Measurements from ENCODE around the gene PRKCH.

The PRKCH gene

DNA sequence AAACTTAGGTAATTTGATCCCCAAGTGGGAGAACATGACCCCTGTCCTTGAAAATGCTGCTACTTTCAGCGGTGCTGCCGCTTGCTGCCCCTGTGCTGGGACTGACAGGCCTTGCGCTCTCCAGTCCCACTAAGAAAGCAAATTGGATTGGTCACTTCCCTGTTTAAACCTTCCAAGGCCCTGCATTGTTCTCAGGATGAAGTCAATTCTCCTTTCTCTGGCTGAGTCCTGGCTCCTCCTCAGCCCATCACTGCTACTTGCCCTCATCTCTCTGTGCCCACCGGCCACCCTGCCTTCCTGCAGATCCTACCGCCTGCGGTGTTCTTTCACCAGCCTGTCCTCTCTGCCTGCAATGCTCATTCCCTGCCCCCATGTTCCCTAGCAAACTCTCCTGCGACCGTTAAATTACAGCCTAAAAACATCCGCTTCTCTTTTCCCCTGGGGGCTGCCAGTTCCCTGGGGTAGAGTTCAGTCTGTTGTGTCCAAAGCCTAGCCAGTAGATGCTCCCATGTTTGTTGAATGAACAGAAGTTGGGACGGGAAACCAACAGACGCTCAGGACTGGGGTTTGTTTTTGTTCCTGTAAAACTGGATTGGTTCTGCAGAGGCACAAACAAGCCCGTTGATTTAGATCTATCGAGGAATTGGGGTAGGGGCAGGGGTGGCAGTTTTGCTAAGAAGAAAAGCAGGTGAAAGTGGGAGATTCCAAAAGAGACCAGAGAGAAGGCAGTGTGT, 246.6 kb downstream of the PRKCH start:
- peak overlapping the region; percentile 43 for H3K4me3 ChIP-seq (ENCODE audit: low read depth, low read length)
- TF ChIP-seq, protein P1, sequence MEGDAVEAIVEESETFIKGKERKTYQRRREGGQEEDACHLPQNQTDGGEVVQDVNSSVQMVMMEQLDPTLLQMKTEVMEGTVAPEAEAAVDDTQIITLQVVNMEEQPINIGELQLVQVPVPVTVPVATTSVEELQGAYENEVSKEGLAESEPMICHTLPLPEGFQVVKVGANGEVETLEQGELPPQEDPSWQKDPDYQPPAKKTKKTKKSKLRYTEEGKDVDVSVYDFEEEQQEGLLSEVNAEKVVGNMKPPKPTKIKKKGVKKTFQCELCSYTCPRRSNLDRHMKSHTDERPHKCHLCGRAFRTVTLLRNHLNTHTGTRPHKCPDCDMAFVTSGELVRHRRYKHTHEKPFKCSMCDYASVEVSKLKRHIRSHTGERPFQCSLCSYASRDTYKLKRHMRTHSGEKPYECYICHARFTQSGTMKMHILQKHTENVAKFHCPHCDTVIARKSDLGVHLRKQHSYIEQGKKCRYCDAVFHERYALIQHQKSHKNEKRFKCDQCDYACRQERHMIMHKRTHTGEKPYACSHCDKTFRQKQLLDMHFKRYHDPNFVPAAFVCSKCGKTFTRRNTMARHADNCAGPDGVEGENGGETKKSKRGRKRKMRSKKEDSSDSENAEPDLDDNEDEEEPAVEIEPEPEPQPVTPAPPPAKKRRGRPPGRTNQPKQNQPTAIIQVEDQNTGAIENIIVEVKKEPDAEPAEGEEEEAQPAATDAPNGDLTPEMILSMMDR (IDR thresholded peaks at IDR 0.05; ENCODE audit: borderline replicate concordance, insufficient read depth, low read depth, low read length): no peak

- TF ChIP-seq, protein P1 (IDR thresholded peaks at IDR 0.05; ENCODE audit: borderline replicate concordance, insufficient read depth, low read depth, low read length): no peak
- peak overlapping the region; percentile 43 for H3K4me3 ChIP-seq (ENCODE audit: low read depth, low read length)
Observed at GRCh38 chr14:61568572-61569011, 247.2 kb downstream of the PRKCH start.

- TF ChIP-seq, protein P1 (IDR thresholded peaks at IDR 0.05; ENCODE audit: borderline replicate concordance, insufficient read depth, low read depth, low read length): no peak
- H3K4me3 ChIP-seq (ENCODE audit: low read depth, low read length): no peak overlapping the region
Observed at GRCh38 chr14:61569308-61569707, 247.9 kb downstream of the PRKCH start.

DNA sequence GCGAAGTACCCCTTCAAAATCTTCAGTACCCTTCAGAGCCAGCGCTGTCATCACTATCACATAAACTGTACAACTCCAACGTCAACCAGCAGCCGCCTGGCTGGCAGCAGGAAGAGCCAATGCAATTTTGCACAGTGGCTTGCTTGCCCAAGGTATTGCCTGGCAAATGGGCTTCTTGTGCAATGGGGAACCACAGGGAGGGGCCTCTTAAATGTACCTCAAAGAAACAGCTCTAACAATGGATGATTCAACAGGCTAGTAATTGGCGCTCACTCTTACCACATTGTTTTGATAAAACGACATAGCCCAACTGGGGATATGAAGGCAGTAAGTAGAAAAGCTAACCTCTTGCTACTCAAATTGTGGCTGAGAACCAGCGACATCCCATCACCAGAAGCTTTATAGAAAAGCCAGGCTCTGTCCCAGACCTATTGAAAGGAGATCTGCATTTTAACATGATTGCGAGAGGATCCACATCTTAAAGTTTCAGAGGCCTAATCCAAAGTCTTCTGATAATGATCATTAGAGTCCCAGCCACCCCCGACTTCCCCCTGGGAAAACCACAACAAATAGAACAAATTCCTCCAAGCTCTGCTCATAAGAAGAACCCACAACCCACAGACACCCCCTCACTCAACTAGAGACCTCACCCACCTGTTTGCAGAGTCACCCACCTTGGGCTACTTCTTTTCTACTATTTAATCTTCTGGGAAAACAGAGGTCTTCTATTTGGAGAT, 248.6 kb downstream of the PRKCH start:
- TF ChIP-seq, protein P1 (IDR thresholded peaks at IDR 0.05; ENCODE audit: borderline replicate concordance, insufficient read depth, low read depth, low read length): no peak
- H3K4me3 ChIP-seq (ENCODE audit: low read depth, low read length): no peak overlapping the region

- TF ChIP-seq, protein P1 (IDR thresholded peaks at IDR 0.05; ENCODE audit: borderline replicate concordance, insufficient read depth, low read depth, low read length): no peak
Observed at GRCh38 chr14:61570549-61571290, 249.3 kb downstream of the PRKCH start.

GRCh38 chr14:61571917-61572316, 250.5 kb downstream of the PRKCH start:
- no peak overlapping the region for H3K4me3 ChIP-seq (ENCODE audit: low read depth, low read length)
- TF ChIP-seq, protein P1 (IDR thresholded peaks at IDR 0.05; ENCODE audit: borderline replicate concordance, insufficient read depth, low read depth, low read length): no peak

More at GRCh38 chr14:61570549-61571290, 249.3 kb downstream of the PRKCH start:
- H3K4me3 ChIP-seq (ENCODE audit: low read depth, low read length): no peak overlapping the region
